ENCODE results near the gene LRCH1.

DNA sequence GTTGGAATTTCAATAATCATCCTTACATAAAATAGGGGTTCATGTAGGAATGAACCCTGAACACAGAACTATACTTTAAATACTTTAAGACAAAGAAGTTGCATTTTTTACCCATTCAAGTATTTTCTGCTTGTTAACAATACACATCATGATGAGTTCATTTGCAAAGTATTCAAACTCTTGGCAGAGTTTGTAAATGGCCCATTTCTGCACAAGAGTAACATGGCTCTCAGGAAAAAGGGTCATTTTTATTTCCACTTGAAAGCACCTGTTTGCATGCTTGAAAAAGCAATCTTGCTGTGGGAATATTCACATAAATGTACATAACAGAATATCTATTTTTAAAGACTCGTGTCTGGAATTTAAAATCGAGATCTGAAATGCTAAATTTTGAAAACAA, 225.9 kb downstream of the LRCH1 start:
- no peak for TF ChIP-seq EZH2 (IDR thresholded peaks at IDR 0.05; ENCODE audit: borderline replicate concordance, low read depth, low read length, severe bottlenecking)
- no peak for TF ChIP-seq CTCF (IDR thresholded peaks at IDR 0.05; ENCODE audit: borderline replicate concordance, extremely low read depth, low read length, poor library complexity, severe bottlenecking)
